Liver (tissue), 9 donors: ENCODE results near the gene NEDD4. TPM values are rescaled to one million over a fixed set of nuclear protein-coding genes. Genes with fewer than 3 reads are reported as not detected.

Experiments
- DNase-seq: peaks from one replicate; pipeline ENCODE4 v3.0.0-alpha.2; 2017; ENCODE audit warnings: low spot score
- H3K27ac ChIP-seq, 2 donors: one replicate each; pipeline ENCODE4 v1.7.0; 2013; ENCODE audit warnings: inconsistent platforms in 2 of 2, low read length in 2 of 2, control low read depth in 1 of 2, low read depth in 1 of 2, mild to moderate bottlenecking in 1 of 2
- H3K27me3 ChIP-seq, 4 donors: one replicate each; pipeline versions ENCODE4 v1.6.1 to v1.7.0; 2013; ENCODE audit warnings: low read length in 3 of 4, inconsistent platforms in 1 of 4, mild to moderate bottlenecking in 1 of 4, moderate library complexity in 1 of 4; ENCODE audit not compliant: control insufficient read depth in 4 of 4, insufficient read depth in 4 of 4
- H3K36me3 ChIP-seq, 4 donors: one replicate each; pipeline versions ENCODE4 v1.6.1 to v1.7.0; 2013; ENCODE audit warnings: low read length in 3 of 4, mild to moderate bottlenecking in 3 of 4, low read depth in 1 of 4, moderate library complexity in 1 of 4; ENCODE audit not compliant: control insufficient read depth in 4 of 4, insufficient read depth in 3 of 4
- H3K4me1 ChIP-seq, 4 donors: one replicate each; pipeline versions ENCODE4 v1.6.1 to v1.7.0; 2013; ENCODE audit warnings: low read length in 3 of 4, mild to moderate bottlenecking in 3 of 4, moderate library complexity in 1 of 4; ENCODE audit not compliant: control insufficient read depth in 4 of 4, insufficient read depth in 4 of 4
- H3K4me3 ChIP-seq, 3 donors: one replicate each; pipeline versions ENCODE4 v1.6.1 to v1.7.0; 2013; ENCODE audit warnings: low read length in 3 of 3, control low read depth in 1 of 3, low read depth in 1 of 3, mild to moderate bottlenecking in 1 of 3
- H3K9ac ChIP-seq, 2 donors: one replicate each; pipeline ENCODE4 v1.7.0; 2013; ENCODE audit warnings: low read length in 2 of 2, mild to moderate bottlenecking in 2 of 2, moderate library complexity in 2 of 2, control low read depth in 1 of 2, low read depth in 1 of 2
- H3K9me3 ChIP-seq, 4 donors: one replicate each; pipeline versions ENCODE4 v1.6.1 to v1.7.0; 2013; ENCODE audit warnings: low read length in 3 of 4; ENCODE audit not compliant: control insufficient read depth in 4 of 4
- FOXA1 ChIP-seq: IDR thresholded peaks from 2 replicates; pipeline ENCODE4 v1.6.1; 2016; ENCODE audit warnings: antibody characterized with exemption
- FOXA2 ChIP-seq: IDR thresholded peaks from 2 replicates; pipeline ENCODE4 v1.6.1; 2016; ENCODE audit warnings: antibody characterized with exemption
- GABPA ChIP-seq, 2 donors: IDR thresholded peaks in 1 of 2; conservative IDR thresholded peaks in 1 of 2; 2 replicates each; pipeline ENCODE4 v1.6.1; 2016; ENCODE audit warnings: antibody characterized with exemption in 2 of 2, mild to moderate bottlenecking in 1 of 2, moderate library complexity in 1 of 2
- HNF4A ChIP-seq, 2 donors: conservative IDR thresholded peaks; 2 replicates each; pipeline ENCODE4 v1.6.1; 2016; ENCODE audit warnings: antibody characterized with exemption in 2 of 2, mild to moderate bottlenecking in 2 of 2
- HNF4G ChIP-seq: IDR thresholded peaks from 2 replicates; pipeline ENCODE4 v1.6.1; 2016; ENCODE audit warnings: antibody characterized with exemption
- JUND ChIP-seq, 2 donors: IDR thresholded peaks; 2 replicates each; pipeline ENCODE4 v1.6.1; 2016; ENCODE audit warnings: antibody characterized with exemption in 2 of 2
- NR2F2 ChIP-seq: IDR thresholded peaks from 2 replicates; pipeline ENCODE4 v1.6.1; 2016; ENCODE audit warnings: antibody characterized with exemption
- RAD21 ChIP-seq, 2 donors: IDR thresholded peaks; 2 replicates each; pipeline ENCODE4 v1.6.1; 2016; ENCODE audit warnings: antibody characterized with exemption in 2 of 2, mild to moderate bottlenecking in 2 of 2
- RXRA ChIP-seq, 2 donors: IDR thresholded peaks; 2 replicates each; pipeline ENCODE4 v1.6.1; 2017 to 2018; ENCODE audit warnings: antibody characterized with exemption in 2 of 2, mild to moderate bottlenecking in 1 of 2
- SP1 ChIP-seq: IDR thresholded peaks from 2 replicates; pipeline ENCODE4 v1.6.1; 2018; ENCODE audit warnings: antibody characterized with exemption, mild to moderate bottlenecking
- TAF1 ChIP-seq: conservative IDR thresholded peaks from 2 replicates; pipeline ENCODE4 v1.6.1; 2016; ENCODE audit warnings: antibody characterized with exemption, mild to moderate bottlenecking
- YY1 ChIP-seq: IDR thresholded peaks from 2 replicates; pipeline ENCODE4 v1.6.1; 2016; ENCODE audit warnings: antibody characterized with exemption, mild to moderate bottlenecking
- WGBS: extraction: QIAGEN DNeasy Blood & Tissue Kit; methylation state at CpG from one replicate; pipeline ENCODE4 v1.1.7; 2013; 5-methylcytosine and 5-hydroxymethylcytosine counted together
- polyA plus RNA-seq, 2 donors: library from polyadenylated mRNA; stranded (reverse) in 1 of 2; unstranded in 1 of 2; fragments of 200-250 nt in 1 of 2; fragments of >200 nt in 1 of 2; fragmentation: Nextera tagmentation in 1 of 2; extraction: Ambion mirVana in 1 of 2; gene quantifications; one replicate each; pipeline versions ENCODE4 v1.2.1 to v1.2.3, GENCODE V29; 2013 to 2015
- total RNA-seq, 2 donors: library from RNA; depleted of rRNA; stranded (reverse); fragments of >200 nt; gene quantifications; one replicate each; pipeline ENCODE4 v1.2.3, GENCODE V29; 2014
- TF ChIP-seq, protein P1 (sequence below): fragments of 150-350 bp; IDR thresholded peaks from 2 replicates; pipeline ENCODE4 v1.5.1; 2017; ENCODE audit warnings: improper control_type of control experiment, low read depth, low read length; ENCODE audit not compliant: missing input control
- TF ChIP-seq, protein P2 (sequence below): IDR thresholded peaks from 2 replicates; pipeline ENCODE4 v1.6.1; 2016; ENCODE audit warnings: antibody characterized with exemption, mild to moderate bottlenecking
- TF ChIP-seq, protein P3 (sequence below): IDR thresholded peaks from 2 replicates; pipeline ENCODE4 v1.6.1; 2016; ENCODE audit warnings: antibody characterized with exemption
- TF ChIP-seq, protein P4 (sequence below): IDR thresholded peaks from 2 replicates; pipeline ENCODE4 v1.6.1; 2016; ENCODE audit warnings: antibody characterized with exemption
- donor health status: healthy.
- donor health status: healthy.
- donor health status: healthy.
- donor health status: healthy.
- donor health status: healthy.

The NEDD4 gene
- total and polyA plus RNA-seq, 4 donors: 9.1 to 17.5 (median 12.4) TPM

DNA sequence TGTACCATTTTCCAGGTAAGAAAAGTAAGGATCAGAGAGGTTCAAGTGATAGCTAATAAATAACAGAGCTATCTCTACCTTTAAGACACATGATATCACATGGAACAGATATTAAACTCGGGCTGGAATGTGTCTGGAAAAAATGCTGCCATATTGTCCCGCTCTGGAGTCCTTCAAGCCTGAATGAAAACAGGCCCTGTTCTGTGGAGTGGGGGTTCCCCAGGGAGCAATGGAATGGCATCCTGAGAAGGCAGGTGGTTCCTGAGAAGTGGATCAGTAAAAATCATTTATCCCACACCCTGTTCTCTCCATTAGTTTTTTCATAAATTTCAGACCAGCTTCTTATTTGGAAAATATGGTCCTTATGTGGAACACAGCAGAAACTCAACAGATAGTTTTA is 193.2 kb downstream of the NEDD4 start:
- 89% methylated on average over 2 of the region's 2 CpGs for WGBS
- Histone ChIP-seq H3K4me3 (no peak overlapping the region), H3K27ac (no peak overlapping the region), H3K4me1 (no peaks in the 10 kb centered on the region), H3K9ac (no peak overlapping the region), H3K36me3 (no peaks in the 10 kb centered on the region), H3K27me3 (peaks cover 0 to 6% (median 0%) of the 10 kb centered on the region in 4 donors), H3K9me3 (no peaks in the 10 kb centered on the region)
- TF ChIP-seq SP1: no peak
- no peak for DNase-seq

DNA sequence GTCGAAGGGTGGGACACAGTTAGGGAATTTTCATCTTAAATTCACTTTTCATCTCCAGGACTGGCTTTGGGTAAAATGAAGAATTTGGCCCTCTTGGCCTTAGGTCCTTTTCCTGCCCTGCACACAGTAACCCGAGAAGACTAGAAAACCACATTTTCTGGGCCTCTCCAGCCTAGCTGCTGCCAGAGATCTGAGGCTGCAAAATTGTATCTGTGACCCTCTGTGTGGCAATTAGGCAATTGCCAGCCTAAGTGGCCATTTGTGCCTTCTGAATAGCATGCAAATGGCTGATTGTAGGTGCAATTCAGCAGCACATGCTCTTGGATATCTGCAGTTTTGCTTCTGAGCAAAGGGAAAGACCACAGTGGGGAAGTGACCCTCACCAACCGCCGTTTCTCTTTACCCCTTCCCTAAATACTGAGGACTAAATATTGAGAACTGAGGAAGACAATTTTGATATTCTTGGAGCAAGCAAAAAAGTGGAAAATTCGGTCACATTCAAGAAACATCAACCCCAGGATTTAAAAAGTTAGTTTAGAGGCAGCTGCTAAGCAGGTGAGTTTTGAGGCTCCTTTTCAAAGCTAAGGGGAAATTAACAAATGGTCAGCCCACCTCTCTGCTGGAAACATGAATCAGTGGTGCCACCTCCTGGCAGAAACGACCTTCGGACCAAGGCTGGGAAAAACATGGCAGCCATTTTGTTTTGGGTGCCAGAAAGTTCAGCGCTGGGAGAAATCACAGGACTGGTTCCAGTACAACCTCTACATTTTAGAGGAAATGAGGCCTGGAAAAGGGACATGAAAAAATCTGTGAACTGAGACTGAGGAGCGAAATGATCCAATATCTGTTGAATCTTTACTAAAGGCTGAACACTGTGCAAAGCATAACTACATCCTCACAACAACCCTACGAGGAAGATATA is 193.9 kb downstream of the NEDD4 start:
- 51% methylated on average over 10 of the region's 10 CpGs for whole genome bisulfite sequencing
- H3K36me3 ChIP-seq: no peaks in the 10 kb centered on the region
- H3K9me3 ChIP-seq: no peaks in the 10 kb centered on the region
- no peak overlapping the region for H3K4me3 ChIP-seq
- H3K27ac ChIP-seq: no peak overlapping the region
- TF ChIP-seq, protein P1, sequence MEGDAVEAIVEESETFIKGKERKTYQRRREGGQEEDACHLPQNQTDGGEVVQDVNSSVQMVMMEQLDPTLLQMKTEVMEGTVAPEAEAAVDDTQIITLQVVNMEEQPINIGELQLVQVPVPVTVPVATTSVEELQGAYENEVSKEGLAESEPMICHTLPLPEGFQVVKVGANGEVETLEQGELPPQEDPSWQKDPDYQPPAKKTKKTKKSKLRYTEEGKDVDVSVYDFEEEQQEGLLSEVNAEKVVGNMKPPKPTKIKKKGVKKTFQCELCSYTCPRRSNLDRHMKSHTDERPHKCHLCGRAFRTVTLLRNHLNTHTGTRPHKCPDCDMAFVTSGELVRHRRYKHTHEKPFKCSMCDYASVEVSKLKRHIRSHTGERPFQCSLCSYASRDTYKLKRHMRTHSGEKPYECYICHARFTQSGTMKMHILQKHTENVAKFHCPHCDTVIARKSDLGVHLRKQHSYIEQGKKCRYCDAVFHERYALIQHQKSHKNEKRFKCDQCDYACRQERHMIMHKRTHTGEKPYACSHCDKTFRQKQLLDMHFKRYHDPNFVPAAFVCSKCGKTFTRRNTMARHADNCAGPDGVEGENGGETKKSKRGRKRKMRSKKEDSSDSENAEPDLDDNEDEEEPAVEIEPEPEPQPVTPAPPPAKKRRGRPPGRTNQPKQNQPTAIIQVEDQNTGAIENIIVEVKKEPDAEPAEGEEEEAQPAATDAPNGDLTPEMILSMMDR: no peak
- TF ChIP-seq RXRA (IDR thresholded peaks at IDR 0.05) (no peak), FOXA1 (no peak), JUND (IDR thresholded peaks at IDR 0.05) (no peak), GABPA (IDR thresholded peaks at IDR 0.05 in 1 of 2, conservative IDR thresholded peaks at IDR 0.05 in 1 of 2) (no peak), TAF1 (no peak), HNF4G (no peak), YY1 (peak; percentile 71), RAD21 (IDR thresholded peaks at IDR 0.05) (peak; percentile 30 to 50), NR2F2 (no peak), HNF4A (conservative IDR thresholded peaks at IDR 0.05) (no peak), FOXA2 (no peak)
- TF ChIP-seq, protein P2, sequence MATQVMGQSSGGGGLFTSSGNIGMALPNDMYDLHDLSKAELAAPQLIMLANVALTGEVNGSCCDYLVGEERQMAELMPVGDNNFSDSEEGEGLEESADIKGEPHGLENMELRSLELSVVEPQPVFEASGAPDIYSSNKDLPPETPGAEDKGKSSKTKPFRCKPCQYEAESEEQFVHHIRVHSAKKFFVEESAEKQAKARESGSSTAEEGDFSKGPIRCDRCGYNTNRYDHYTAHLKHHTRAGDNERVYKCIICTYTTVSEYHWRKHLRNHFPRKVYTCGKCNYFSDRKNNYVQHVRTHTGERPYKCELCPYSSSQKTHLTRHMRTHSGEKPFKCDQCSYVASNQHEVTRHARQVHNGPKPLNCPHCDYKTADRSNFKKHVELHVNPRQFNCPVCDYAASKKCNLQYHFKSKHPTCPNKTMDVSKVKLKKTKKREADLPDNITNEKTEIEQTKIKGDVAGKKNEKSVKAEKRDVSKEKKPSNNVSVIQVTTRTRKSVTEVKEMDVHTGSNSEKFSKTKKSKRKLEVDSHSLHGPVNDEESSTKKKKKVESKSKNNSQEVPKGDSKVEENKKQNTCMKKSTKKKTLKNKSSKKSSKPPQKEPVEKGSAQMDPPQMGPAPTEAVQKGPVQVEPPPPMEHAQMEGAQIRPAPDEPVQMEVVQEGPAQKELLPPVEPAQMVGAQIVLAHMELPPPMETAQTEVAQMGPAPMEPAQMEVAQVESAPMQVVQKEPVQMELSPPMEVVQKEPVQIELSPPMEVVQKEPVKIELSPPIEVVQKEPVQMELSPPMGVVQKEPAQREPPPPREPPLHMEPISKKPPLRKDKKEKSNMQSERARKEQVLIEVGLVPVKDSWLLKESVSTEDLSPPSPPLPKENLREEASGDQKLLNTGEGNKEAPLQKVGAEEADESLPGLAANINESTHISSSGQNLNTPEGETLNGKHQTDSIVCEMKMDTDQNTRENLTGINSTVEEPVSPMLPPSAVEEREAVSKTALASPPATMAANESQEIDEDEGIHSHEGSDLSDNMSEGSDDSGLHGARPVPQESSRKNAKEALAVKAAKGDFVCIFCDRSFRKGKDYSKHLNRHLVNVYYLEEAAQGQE: no peak
- TF ChIP-seq, protein P3, sequence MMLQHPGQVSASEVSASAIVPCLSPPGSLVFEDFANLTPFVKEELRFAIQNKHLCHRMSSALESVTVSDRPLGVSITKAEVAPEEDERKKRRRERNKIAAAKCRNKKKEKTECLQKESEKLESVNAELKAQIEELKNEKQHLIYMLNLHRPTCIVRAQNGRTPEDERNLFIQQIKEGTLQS: no peak
- TF ChIP-seq, protein P4, sequence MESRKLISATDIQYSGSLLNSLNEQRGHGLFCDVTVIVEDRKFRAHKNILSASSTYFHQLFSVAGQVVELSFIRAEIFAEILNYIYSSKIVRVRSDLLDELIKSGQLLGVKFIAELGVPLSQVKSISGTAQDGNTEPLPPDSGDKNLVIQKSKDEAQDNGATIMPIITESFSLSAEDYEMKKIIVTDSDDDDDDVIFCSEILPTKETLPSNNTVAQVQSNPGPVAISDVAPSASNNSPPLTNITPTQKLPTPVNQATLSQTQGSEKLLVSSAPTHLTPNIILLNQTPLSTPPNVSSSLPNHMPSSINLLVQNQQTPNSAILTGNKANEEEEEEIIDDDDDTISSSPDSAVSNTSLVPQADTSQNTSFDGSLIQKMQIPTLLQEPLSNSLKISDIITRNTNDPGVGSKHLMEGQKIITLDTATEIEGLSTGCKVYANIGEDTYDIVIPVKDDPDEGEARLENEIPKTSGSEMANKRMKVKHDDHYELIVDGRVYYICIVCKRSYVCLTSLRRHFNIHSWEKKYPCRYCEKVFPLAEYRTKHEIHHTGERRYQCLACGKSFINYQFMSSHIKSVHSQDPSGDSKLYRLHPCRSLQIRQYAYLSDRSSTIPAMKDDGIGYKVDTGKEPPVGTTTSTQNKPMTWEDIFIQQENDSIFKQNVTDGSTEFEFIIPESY: no peak
- H3K4me1 ChIP-seq: no peaks in the 10 kb centered on the region
- peaks cover 0 to 6% (median 0%) of the 10 kb centered on the region in 4 donors for H3K27me3 ChIP-seq
- peak; percentile 40 for DNase-seq
- no peak overlapping the region for H3K9ac ChIP-seq
